Neutrophil (primary cell): Measurements from ENCODE around the gene ICA1L.
"Not testable (repeated sequence)": the region's sequence is repeated elsewhere in the genome, so short reads cannot be mapped to it uniquely, and the experiment has no call there.

Experiments
- H3K27ac ChIP-seq: fragments of 200-600 bp; sonication (generic); 2 replicates; pipeline ENCODE4 v1.5.1; 2016; ENCODE audit warnings: mild to moderate bottlenecking, moderate library complexity
- H3K27me3 ChIP-seq: fragments of 200-600 bp; sonication (generic); 2 replicates; pipeline ENCODE4 v1.6.0; 2016; ENCODE audit warnings: mild to moderate bottlenecking
- H3K36me3 ChIP-seq: fragments of 200-600 bp; sonication (generic); 2 replicates; pipeline ENCODE4 v1.5.1; 2017
- H3K4me1 ChIP-seq, 2 experiments: fragments of 200-600 bp in 1 of 2; sonication (generic) in 1 of 2; 1 replicate in 1 of 2; 2 replicates in 1 of 2; pipeline versions ENCODE4 v1.5.1 to v1.6.1; 2013 to 2016; ENCODE audit warnings: low read depth in 1 of 2, low read length in 1 of 2, mild to moderate bottlenecking in 1 of 2, moderate library complexity in 1 of 2; ENCODE audit not compliant: control insufficient read depth in 1 of 2, insufficient read depth in 1 of 2
- H3K4me3 ChIP-seq, 2 experiments: fragments of 200-600 bp in 1 of 2; sonication (generic) in 1 of 2; 1 replicate in 1 of 2; 2 replicates in 1 of 2; pipeline ENCODE4 v1.5.1; 2013 to 2016; ENCODE audit warnings: low read depth in 1 of 2, low read length in 1 of 2, mild to moderate bottlenecking in 1 of 2, moderate library complexity in 1 of 2
- H3K9me3 ChIP-seq: fragments of 200-600 bp; sonication (generic); 2 replicates; pipeline ENCODE4 v1.5.1; 2016
- TF ChIP-seq, protein P1 (sequence below): fragments of 200-600 bp; sonication (generic); IDR thresholded peaks from 2 replicates; pipeline ENCODE4 v1.5.1; 2016; ENCODE audit warnings: antibody characterized with exemption

ICA1L gene

DNA sequence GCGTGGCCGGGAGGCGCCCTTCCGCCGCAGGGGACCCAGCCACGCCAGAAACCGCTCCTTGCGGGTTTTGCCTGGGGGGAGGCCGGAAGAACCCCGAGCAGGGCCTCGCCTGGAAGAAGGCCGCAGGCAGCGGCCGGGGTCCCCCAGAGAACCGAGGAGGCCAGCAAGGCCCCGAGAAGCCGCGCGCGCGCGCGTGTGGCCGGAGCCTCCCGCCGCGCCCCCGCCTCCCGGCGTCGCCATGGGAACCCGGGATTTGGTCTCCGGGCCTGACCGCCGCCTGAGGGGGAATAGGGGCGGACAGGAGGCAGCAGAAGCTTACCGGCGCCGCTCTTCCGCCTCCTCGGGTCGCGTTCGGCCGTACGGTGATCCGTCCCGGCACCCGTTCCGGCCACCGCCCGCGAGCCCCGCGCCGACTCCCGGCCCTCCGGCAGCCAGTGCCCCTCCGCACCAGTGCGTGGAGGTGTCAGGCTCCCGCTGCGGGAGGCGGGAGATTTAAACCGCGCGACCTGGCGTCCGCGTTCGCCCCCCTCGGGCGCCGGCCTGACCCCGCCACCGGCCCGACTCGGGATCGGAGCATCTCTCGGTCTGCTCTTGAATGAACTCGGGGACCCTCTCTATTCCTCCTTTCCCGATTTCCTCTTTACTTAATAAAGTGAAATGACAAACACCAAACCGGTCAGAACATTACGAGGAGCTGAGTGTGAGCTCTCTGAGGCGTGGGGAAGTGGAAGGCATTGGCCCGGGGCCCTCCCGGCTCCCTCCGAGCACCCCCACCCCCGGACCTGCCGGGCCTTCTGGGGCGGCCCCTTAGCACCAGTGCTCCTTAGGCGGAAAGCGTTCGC, at the start of gene ICA1L:
Gene ICA1L, minus strand, starts transcription at position 467 of the 842 bp plus-strand sequence. CDS start 42,757 bp downstream, outside the sequence.
- peak within 1 kb of the TSS; percentile 57 to 86 for H3K4me3 ChIP-seq
- no peak within 1 kb of the TSS for H3K27ac ChIP-seq
- TF ChIP-seq, protein P1, sequence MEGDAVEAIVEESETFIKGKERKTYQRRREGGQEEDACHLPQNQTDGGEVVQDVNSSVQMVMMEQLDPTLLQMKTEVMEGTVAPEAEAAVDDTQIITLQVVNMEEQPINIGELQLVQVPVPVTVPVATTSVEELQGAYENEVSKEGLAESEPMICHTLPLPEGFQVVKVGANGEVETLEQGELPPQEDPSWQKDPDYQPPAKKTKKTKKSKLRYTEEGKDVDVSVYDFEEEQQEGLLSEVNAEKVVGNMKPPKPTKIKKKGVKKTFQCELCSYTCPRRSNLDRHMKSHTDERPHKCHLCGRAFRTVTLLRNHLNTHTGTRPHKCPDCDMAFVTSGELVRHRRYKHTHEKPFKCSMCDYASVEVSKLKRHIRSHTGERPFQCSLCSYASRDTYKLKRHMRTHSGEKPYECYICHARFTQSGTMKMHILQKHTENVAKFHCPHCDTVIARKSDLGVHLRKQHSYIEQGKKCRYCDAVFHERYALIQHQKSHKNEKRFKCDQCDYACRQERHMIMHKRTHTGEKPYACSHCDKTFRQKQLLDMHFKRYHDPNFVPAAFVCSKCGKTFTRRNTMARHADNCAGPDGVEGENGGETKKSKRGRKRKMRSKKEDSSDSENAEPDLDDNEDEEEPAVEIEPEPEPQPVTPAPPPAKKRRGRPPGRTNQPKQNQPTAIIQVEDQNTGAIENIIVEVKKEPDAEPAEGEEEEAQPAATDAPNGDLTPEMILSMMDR, result no peak

DNA sequence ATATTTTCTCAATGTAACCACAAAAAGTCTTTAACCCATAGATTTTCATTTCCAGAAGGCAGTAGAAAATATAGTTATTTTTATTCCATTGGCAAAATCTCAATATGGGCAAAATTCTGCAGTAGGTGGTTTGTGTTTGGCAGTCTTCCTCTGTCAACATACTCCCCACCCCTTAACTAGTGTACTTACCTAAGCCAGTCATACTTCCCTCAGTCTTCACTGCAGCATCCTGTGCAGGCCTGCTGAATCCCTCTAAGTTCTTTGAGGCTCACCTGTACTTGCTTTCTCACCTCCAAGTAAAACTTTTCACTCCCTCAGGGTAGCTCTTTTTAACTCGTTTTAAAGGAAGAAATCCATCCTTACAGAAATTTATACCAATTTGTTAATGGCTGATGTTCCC, 47.3 kb upstream of the ICA1L start:
- H3K27me3 ChIP-seq, result no peaks in the 10 kb centered on the region
- no peaks in the 10 kb centered on the region for H3K9me3 ChIP-seq
- H3K4me1 ChIP-seq, result no peaks in the 10 kb centered on the region
- no peak overlapping the region for H3K27ac ChIP-seq
- TF ChIP-seq, protein P1, result no peak
- H3K36me3 ChIP-seq, result no peaks in the 10 kb centered on the region
- no peak overlapping the region for H3K4me3 ChIP-seq

More for the DNA sequence above, at the start of gene ICA1L:
- Histone ChIP-seq H3K4me1 (peaks cover 9 to 17% of the 10 kb centered on the region in 2 experiments), H3K9me3 (no peaks in the 10 kb centered on the region), H3K36me3 (no peaks in the 10 kb centered on the region), H3K27me3 (peaks cover 51% of the 10 kb centered on the region)

- not testable (repeated sequence) for H3K27me3 ChIP-seq, H3K36me3 ChIP-seq, H3K9me3 ChIP-seq
- Histone ChIP-seq H3K4me3 (peak overlapping the region; percentile 78 to 88), H3K4me1 (peaks cover 12 to 13% of the 10 kb centered on the region in 2 experiments), H3K27ac (peak overlapping the region; percentile 88)
Measured at GRCh38 chr2:202912342-202913201, 41.0 kb upstream of the ICA1L start.

- TF ChIP-seq, protein P1, result no peak
- peak within 1 kb of the TSS; percentile 88 for H3K27ac ChIP-seq
- peaks cover 12 to 13% of the 10 kb centered on the region in 2 experiments for H3K4me1 ChIP-seq
- no peaks in the 10 kb centered on the region for H3K27me3 ChIP-seq
- H3K9me3 ChIP-seq, result no peaks in the 10 kb centered on the region
- H3K4me3 ChIP-seq, result peak within 1 kb of the TSS; percentile 78 to 88
- H3K36me3 ChIP-seq, result no peaks in the 10 kb centered on the region
Measured at GRCh38 chr2:202911512-202912341, 40.2 kb upstream of the ICA1L start, which contains the start of the genes CARF and WDR12. TSS of gene CARF (plus strand) at chr2:202912275. CDS start at chr2:202941903, 29,628 bp downstream. TSS of gene WDR12 (minus strand) at chr2:202911673. CDS start at chr2:202911476, 197 bp downstream.

DNA sequence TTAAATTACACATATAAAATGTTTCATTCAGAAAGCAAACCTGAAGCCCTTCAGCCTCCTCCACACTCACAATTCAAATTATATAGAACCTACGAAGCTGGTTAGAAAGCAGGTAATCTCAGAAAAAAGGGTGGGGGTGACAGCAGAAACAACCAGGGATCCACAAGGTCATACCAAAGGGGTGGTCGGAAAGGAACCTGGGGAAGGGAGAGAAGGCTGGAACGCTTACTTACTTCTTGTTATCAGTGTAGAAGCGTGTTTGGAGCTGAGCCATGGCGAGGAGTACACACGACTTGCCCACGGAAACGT, 39.6 kb upstream of the ICA1L start:
- no peaks in the 10 kb centered on the region for H3K36me3 ChIP-seq
- H3K9me3 ChIP-seq, result no peaks in the 10 kb centered on the region
- H3K4me3 ChIP-seq, result peak overlapping the region; percentile 78 to 88
- H3K4me1 ChIP-seq, result peaks cover 12 to 13% of the 10 kb centered on the region in 2 experiments
- no peaks in the 10 kb centered on the region for H3K27me3 ChIP-seq
- H3K27ac ChIP-seq, result peak overlapping the region; percentile 88
- TF ChIP-seq, protein P1, result no peak
